NCI-H2081 treated with DMSO at 0.1 percent for 48 hours (cell line): ENCODE data around the gene SLC31A1.
"Not testable (repeated sequence)": the region's sequence is repeated elsewhere in the genome, so short reads cannot be mapped to it uniquely, and the experiment has no call there.

Experiments
- DNase-seq: peaks from one replicate; lab custom pipeline; 2025; lab: John Stamatoyannopoulos, UW

The SLC31A1 gene

GRCh38 chr9:113220467-113221002 lies 809 bp upstream of the SLC31A1 start:
- no peak for DNase-seq

GRCh38 chr9:113221800-113222481 lies 597 bp downstream of the SLC31A1 start:
- DNase-seq = no peak

GRCh38 chr9:113222482-113222841 lies 1.1 kb downstream of the SLC31A1 start:
- DNase-seq = no peak

GRCh38 chr9:113223963-113224362 lies 2.6 kb downstream of the SLC31A1 start:
- DNase-seq = no peak

GRCh38 chr9:113227436-113227835 lies 6.1 kb downstream of the SLC31A1 start:
- DNase-seq = no peak

GRCh38 chr9:113228130-113228665 lies 6.9 kb downstream of the SLC31A1 start:
- DNase-seq = no peak

GRCh38 chr9:113231701-113232100 lies 10.4 kb downstream of the SLC31A1 start:
- DNase-seq = no peak

- not testable (repeated sequence) for DNase-seq
These were observed 14.4 kb downstream of the SLC31A1 start for GRCh38 chr9:113235701-113236255.

GRCh38 chr9:113237026-113237425 lies 15.7 kb downstream of the SLC31A1 start:
- DNase-seq = no peak

GRCh38 chr9:113238202-113238858 lies 17.0 kb downstream of the SLC31A1 start:
- no peak for DNase-seq

- DNase-seq = no peak
These were observed 17.5 kb downstream of the SLC31A1 start for GRCh38 chr9:113238859-113239232.

- DNase-seq = no peak
These were observed 19.8 kb downstream of the SLC31A1 start for GRCh38 chr9:113241161-113241560.

- no peak for DNase-seq
These were observed 23.2 kb downstream of the SLC31A1 start for GRCh38 chr9:113244556-113244955.

GRCh38 chr9:113245894-113246293 lies 24.6 kb downstream of the SLC31A1 start:
- no peak for DNase-seq

- no peak for DNase-seq
These were observed 25.6 kb downstream of the SLC31A1 start for GRCh38 chr9:113246928-113247327.

GRCh38 chr9:113247640-113248039 lies 26.3 kb downstream of the SLC31A1 start:
- DNase-seq = no peak

- not testable (repeated sequence) for DNase-seq
These were observed 28.3 kb downstream of the SLC31A1 start for GRCh38 chr9:113249661-113250060.

- DNase-seq = no peak
These were observed 29.5 kb downstream of the SLC31A1 start for GRCh38 chr9:113250807-113251206.

GRCh38 chr9:113254991-113255390 lies 33.6 kb downstream of the SLC31A1 start:
- DNase-seq = no peak

- DNase-seq = no peak
These were observed 34.1 kb downstream of the SLC31A1 start for GRCh38 chr9:113255438-113255837.

- no peak for DNase-seq
These were observed 36.5 kb downstream of the SLC31A1 start for GRCh38 chr9:113257863-113258262.

GRCh38 chr9:113258282-113258681 lies 36.9 kb downstream of the SLC31A1 start:
- DNase-seq = no peak
